HepG2 (cell line): ENCODE results near the gene FRAS1. TPM values are rescaled to one million over a fixed set of nuclear protein-coding genes. Genes with fewer than 3 reads are reported as not detected.

Source experiments
- ATAC-seq: fragments of 200-7000 bp; cut with Tn5 transposase; 3 replicates; pipeline ENCODE4 v1.9.1; 2020; ENCODE audit warnings: mild to moderate bottlenecking, moderate library complexity
- BruUV-seq: library from RNA; stranded (reverse); fragments of 400-500 nt; replicated peaks from 2 replicates; lab custom pipeline; 2021; lab: Mats Ljungman, UMichigan
- CTCF ChIA-PET: fragments of 300-600 bp; formaldehyde crosslinking; extraction: SDS; loops from one replicate; lab custom pipeline; 2021; ENCODE audit warnings: low total read pairs, inconsistent platforms, low intra/inter-chr PET ratio; lab: Yijun Ruan, JAX
- POLR2A ChIA-PET: fragments of 350-600 bp; sonication (Branson Sonifier 250); formaldehyde crosslinking; loops from one replicate; lab custom pipeline; 2020; ENCODE audit warnings: antibody characterized with exemption, inconsistent platforms; lab: Yijun Ruan, JAX
- DNase-seq: peaks from one replicate; pipeline ENCODE4 v3.0.0-alpha.2; 2015; ENCODE audit warnings: low spot score
- FAIRE-seq: peaks from 3 replicates; lab custom pipeline; 2011; peaks lifted over from hg19 to GRCh38; lab: Jason Lieb, UNC
- H2AFZ ChIP-seq: one replicate; pipeline ENCODE4 v1.6.1; 2011; ENCODE audit warnings: low read length, inconsistent platforms
- H3K27ac ChIP-seq: fragments of 300-600 bp; 3 replicates; pipeline ENCODE4 v1.8.0; 2011; ENCODE audit warnings: mixed run types, mild to moderate bottlenecking, mixed read lengths, low read length, inconsistent platforms; ENCODE audit not compliant: insufficient read depth; ENCODE audit errors: extremely low read length
- H3K27me3 ChIP-seq, 2 experiments: fragments of 200-600 bp in 1 of 2; 2 replicates in 1 of 2; 3 replicates in 1 of 2; pipeline versions ENCODE4 v1.6.0 to v1.8.0; 2011; ENCODE audit warnings: low read length in 2 of 2, mild to moderate bottlenecking in 2 of 2, moderate library complexity in 2 of 2, inconsistent platforms in 1 of 2; ENCODE audit not compliant: insufficient read depth in 2 of 2, control insufficient read depth in 1 of 2
- H3K36me3 ChIP-seq, 2 experiments: fragments of 200-600 bp in 1 of 2; replicated peaks in 1 of 2; 2 replicates in 1 of 2; 3 replicates in 1 of 2; pipeline versions ENCODE4 v1.5.1 to v1.8.0; 2011; ENCODE audit warnings: low read length in 2 of 2, inconsistent platforms in 1 of 2; ENCODE audit not compliant: insufficient read depth in 2 of 2, control insufficient read depth in 1 of 2
- H3K4me1 ChIP-seq: 2 replicates; pipeline ENCODE4 v1.5.1; 2012; ENCODE audit warnings: low read length, inconsistent platforms; ENCODE audit not compliant: insufficient read depth
- H3K4me2 ChIP-seq: 2 replicates; pipeline ENCODE4 v1.6.0; 2011; ENCODE audit warnings: low read depth, low read length, inconsistent platforms
- H3K4me3 ChIP-seq, 3 experiments: fragments of 200-600 bp in 1 of 3; sonication (generic), shearing (Covaris generic) in 1 of 3; replicated peaks in 1 of 3; 2 replicates each; pipeline ENCODE4 v1.5.1; 2011 to 2016; ENCODE audit warnings: low read length in 3 of 3, inconsistent platforms in 2 of 3, low read depth in 2 of 3, mild to moderate bottlenecking in 2 of 3, control low read depth in 1 of 3, mixed read lengths in 1 of 3; ENCODE audit not compliant: insufficient read depth in 1 of 3
- H3K79me2 ChIP-seq: one replicate; pipeline ENCODE4 v1.6.1; 2011; ENCODE audit warnings: low read length, inconsistent platforms; ENCODE audit not compliant: insufficient read depth
- H3K9ac ChIP-seq: 2 replicates; pipeline ENCODE4 v1.6.0; 2011; ENCODE audit warnings: mild to moderate bottlenecking, low read depth, low read length, inconsistent platforms; ENCODE audit not compliant: insufficient read depth
- H3K9me3 ChIP-seq: 2 replicates; pipeline ENCODE4 v1.5.1; 2012; ENCODE audit warnings: mild to moderate bottlenecking, low read length
- H4K20me1 ChIP-seq: 2 replicates; pipeline ENCODE4 v1.6.0; 2011; ENCODE audit warnings: inconsistent platforms, mild to moderate bottlenecking, low read length, moderate library complexity; ENCODE audit not compliant: insufficient read depth
- FIP1L1 ChIP-seq: fragments of 200-400 bp; formaldehyde crosslinking; IDR thresholded peaks from 2 replicates; pipeline ENCODE4 v1.6.1; 2018; ENCODE audit warnings: low read depth, mild to moderate bottlenecking, low read length, moderate library complexity, borderline replicate concordance; ENCODE audit not compliant: insufficient read depth
- NFE2L1 ChIP-seq: sonication (generic); formaldehyde crosslinking; IDR thresholded peaks from 2 replicates; pipeline ENCODE4 v1.4.0; 2020; ENCODE audit warnings: missing genetic modification reagents, mild to moderate bottlenecking, borderline replicate concordance
- NRL ChIP-seq: sonication (generic); formaldehyde crosslinking; IDR thresholded peaks from 2 replicates; pipeline ENCODE4 v1.5.0; 2020; ENCODE audit warnings: missing genetic modification reagents, mild to moderate bottlenecking, moderate library complexity, borderline replicate concordance
- PAXIP1 ChIP-seq: sonication (generic); formaldehyde crosslinking; conservative IDR thresholded peaks from 2 replicates; pipeline ENCODE4 v1.4.0; 2020; ENCODE audit warnings: mild to moderate bottlenecking, missing genetic modification reagents, moderate library complexity
- ZNF510 ChIP-seq: sonication (generic); formaldehyde crosslinking; IDR thresholded peaks from 2 replicates; pipeline ENCODE4 v1.4.0; 2020; ENCODE audit warnings: low read depth, mild to moderate bottlenecking, missing genetic modification reagents
- ZSCAN30 ChIP-seq: sonication (generic); formaldehyde crosslinking; IDR thresholded peaks from 2 replicates; pipeline ENCODE4 v1.5.0; 2020; ENCODE audit warnings: mild to moderate bottlenecking, missing genetic modification reagents
- in situ Hi-C: cut with HindIII; loops from 2 replicates; pipeline ENCODE4 v1.10.0; 2017; ENCODE audit warnings: low pct_unique_long_range_greater_than_20kb; ENCODE audit not compliant: extremely low pct_ligation_motif_present
- intact Hi-C: fragments of 100-400 bp; cut with micrococcal nuclease; formaldehyde crosslinking; loops from one replicate; pipeline ENCODE4 v1.10.0; 2022; ENCODE audit not compliant: unreplicated experiment
- polyA plus RNA-seq, 8 experiments: library from polyadenylated mRNA; depleted of rRNA in 3 of 8; stranded (reverse) in 7 of 8; unstranded in 1 of 8; fragments of >200 nt; fragmentation: Illumina TruSeq in 4 of 8; extraction: Trizol in 4 of 8; gene quantifications; 2 replicates each; pipeline versions ENCODE4 v1.2.1 to v1.2.3, GENCODE V29; 2011 to 2016; ENCODE audit warnings: low read depth in 4 of 8, missing spikeins in 1 of 8, mixed read lengths in 1 of 8; ENCODE audit not compliant: insufficient read depth in 1 of 8
- total RNA-seq, 5 experiments: library from RNA; depleted of rRNA; stranded (reverse); fragments of >200 nt; fragmentation: Illumina TruSeq; extraction: Trizol; gene quantifications; 2 replicates each; pipeline ENCODE4 v1.2.3, GENCODE V29; 2016; ENCODE audit warnings: low read depth in 1 of 5

The FRAS1 gene
- total and polyA plus RNA-seq, 2 of the 13 experiments (the other 11 are each of a cell fraction or from before 2014, with no cell fraction given): 22.5 to 31.6 TPM

GRCh38 chr4:78432896-78433295, 375.8 kb downstream of the FRAS1 start:
- no peaks in the 10 kb centered on the region for H3K79me2 ChIP-seq
- peaks cover 11 to 34% of the 10 kb centered on the region in 2 experiments; a peak in 4 of 5 replicates for H3K36me3 ChIP-seq
- DNase-seq: no peak
- ChIA-PET POLR2A (no interaction called here), CTCF (no interaction called here)
- H3K9ac ChIP-seq: no peak overlapping the region
- H3K9me3 ChIP-seq: no peaks in the 10 kb centered on the region
- no TSS peak for BruUV-seq
- TF ChIP-seq NRL (no peak), ZSCAN30 (no peak), PAXIP1 (CRISPR knock-in tag) (no peak), NFE2L1 (CRISPR knock-in tag) (no peak), FIP1L1 (no peak), ZNF510 (CRISPR knock-in tag) (no peak)
- no peak for ATAC-seq
- H3K27me3 ChIP-seq: no peaks in the 10 kb centered on the region
- intact Hi-C loops: no loop called here
- H2AFZ ChIP-seq: no peak overlapping the region
- H3K4me1 ChIP-seq: no peaks in the 10 kb centered on the region
- H3K27ac ChIP-seq: no peak overlapping the region
- no peak for FAIRE-seq
- no peak overlapping the region for H3K4me3 ChIP-seq
- no peaks in the 10 kb centered on the region for H4K20me1 ChIP-seq
- no peak overlapping the region for H3K4me2 ChIP-seq
- in situ Hi-C loops: no loop called here
